Measurements from ENCODE around the gene CFAP58. TPM values are rescaled to one million over a fixed set of nuclear protein-coding genes. Genes with fewer than 3 reads are reported as not detected.

CFAP58 gene
- total RNA-seq, 1 experiment from 2014 or later = not detected

- DNase-seq = peak; percentile 39 to 57
- Histone ChIP-seq H3K36me3 (peaks cover 13% of the 10 kb centered on the region; the same call in 1 of the 2 replicates), H3K4me1 (peaks cover 19% of the 10 kb centered on the region), H3K27me3 (no peaks in the 10 kb centered on the region), H3K9me3 (replicated peaks) (no peaks in the 10 kb centered on the region), H3K4me3 (no peak overlapping the region), H3K27ac (no peak overlapping the region)
Measured at GRCh38 chr10:104317269-104317710, 36.3 kb upstream of the CFAP58 start.

DNA sequence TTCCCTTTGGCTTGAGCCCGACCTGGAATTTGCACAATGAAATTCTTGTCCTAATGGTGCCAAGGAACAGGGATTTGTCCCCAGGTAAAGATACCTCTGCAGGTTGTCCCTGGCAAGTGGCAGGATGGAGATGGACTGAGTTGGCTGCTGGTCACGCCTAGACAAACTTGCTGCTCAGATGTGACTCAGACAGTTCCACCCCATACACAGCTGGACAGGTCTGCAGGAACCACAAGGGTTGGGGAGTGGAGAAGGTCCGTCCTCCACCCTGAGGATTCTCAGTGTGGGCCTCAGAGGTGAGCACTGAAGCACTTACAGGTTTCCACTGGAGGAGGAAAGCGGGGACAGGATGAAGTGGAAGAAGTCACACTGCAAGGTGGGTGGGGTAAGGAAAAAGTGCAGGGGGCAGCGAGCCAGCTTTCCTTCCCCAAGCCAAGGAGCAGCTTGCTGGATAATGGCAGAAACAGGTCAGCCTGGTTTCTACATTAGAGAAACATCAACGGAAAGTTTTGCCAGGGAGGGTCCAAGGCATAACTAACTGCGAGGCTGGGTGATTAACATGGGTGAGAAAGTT, 35.8 kb upstream of the CFAP58 start:
- no peak for DNase-seq
- no peak overlapping the region for H3K4me3 ChIP-seq
- H3K4me1 ChIP-seq = peaks cover 19% of the 10 kb centered on the region
- H3K36me3 ChIP-seq = peaks cover 13% of the 10 kb centered on the region; the same call in 1 of the 2 replicates
- H3K9me3 ChIP-seq (replicated peaks) = no peaks in the 10 kb centered on the region
- H3K27ac ChIP-seq = no peak overlapping the region
- H3K27me3 ChIP-seq = no peaks in the 10 kb centered on the region

GRCh38 chr10:104318326-104318725, 35.3 kb upstream of the CFAP58 start:
- H3K27ac ChIP-seq = no peak overlapping the region
- peaks cover 13% of the 10 kb centered on the region; the same call in 1 of the 2 replicates for H3K36me3 ChIP-seq
- no peaks in the 10 kb centered on the region for H3K9me3 ChIP-seq (replicated peaks)
- peaks cover 19% of the 10 kb centered on the region for H3K4me1 ChIP-seq
- no peak overlapping the region for H3K4me3 ChIP-seq
- DNase-seq = no peak
- no peaks in the 10 kb centered on the region for H3K27me3 ChIP-seq

GRCh38 chr10:104318810-104319741, 34.6 kb upstream of the CFAP58 start:
- H3K9me3 ChIP-seq (replicated peaks) = no peaks in the 10 kb centered on the region
- peaks cover 19% of the 10 kb centered on the region for H3K4me1 ChIP-seq
- no peak overlapping the region for H3K4me3 ChIP-seq
- H3K36me3 ChIP-seq = peaks cover 10% of the 10 kb centered on the region; the same call in 1 of the 2 replicates
- no peaks in the 10 kb centered on the region for H3K27me3 ChIP-seq
- peak in 1 of 2 experiments; percentile 36 for DNase-seq
- H3K27ac ChIP-seq = no peak overlapping the region

GRCh38 chr10:104321226-104321625, 32.4 kb upstream of the CFAP58 start:
- Histone ChIP-seq H3K4me3 (no peak overlapping the region), H3K4me1 (peaks cover 18% of the 10 kb centered on the region), H3K9me3 (replicated peaks) (no peaks in the 10 kb centered on the region), H3K36me3 (no peaks in the 10 kb centered on the region), H3K27me3 (no peaks in the 10 kb centered on the region), H3K27ac (no peak overlapping the region)
- no peak for DNase-seq

GRCh38 chr10:104321725-104322415, 31.8 kb upstream of the CFAP58 start:
- H3K4me3 ChIP-seq = no peak overlapping the region
- H3K36me3 ChIP-seq = no peaks in the 10 kb centered on the region
- peaks cover 12% of the 10 kb centered on the region for H3K4me1 ChIP-seq
- H3K27ac ChIP-seq = no peak overlapping the region
- H3K9me3 ChIP-seq (replicated peaks) = no peaks in the 10 kb centered on the region
- H3K27me3 ChIP-seq = no peaks in the 10 kb centered on the region
- DNase-seq = no peak

GRCh38 chr10:104322416-104322782, 31.2 kb upstream of the CFAP58 start:
- Histone ChIP-seq H3K27ac (no peak overlapping the region), H3K4me1 (peaks cover 7% of the 10 kb centered on the region), H3K4me3 (no peak overlapping the region), H3K36me3 (no peaks in the 10 kb centered on the region), H3K9me3 (replicated peaks) (no peaks in the 10 kb centered on the region), H3K27me3 (no peaks in the 10 kb centered on the region)
- no peak for DNase-seq

- Histone ChIP-seq H3K27ac (no peak overlapping the region), H3K4me1 (0 out of 2 replicates have a peak, but pooled peaks cover 3% of the 10 kb centered on the region), H3K4me3 (no peak overlapping the region)
Measured at GRCh38 chr10:104323085-104323484, 30.5 kb upstream of the CFAP58 start.

GRCh38 chr10:104323760-104324201, 29.9 kb upstream of the CFAP58 start:
- Histone ChIP-seq H3K27me3 (no peaks in the 10 kb centered on the region), H3K27ac (no peak overlapping the region)

More at GRCh38 chr10:104323085-104323484, 30.5 kb upstream of the CFAP58 start:
- Histone ChIP-seq H3K36me3 (no peaks in the 10 kb centered on the region), H3K9me3 (replicated peaks) (no peaks in the 10 kb centered on the region), H3K27me3 (no peaks in the 10 kb centered on the region)
- DNase-seq = no peak

DNA sequence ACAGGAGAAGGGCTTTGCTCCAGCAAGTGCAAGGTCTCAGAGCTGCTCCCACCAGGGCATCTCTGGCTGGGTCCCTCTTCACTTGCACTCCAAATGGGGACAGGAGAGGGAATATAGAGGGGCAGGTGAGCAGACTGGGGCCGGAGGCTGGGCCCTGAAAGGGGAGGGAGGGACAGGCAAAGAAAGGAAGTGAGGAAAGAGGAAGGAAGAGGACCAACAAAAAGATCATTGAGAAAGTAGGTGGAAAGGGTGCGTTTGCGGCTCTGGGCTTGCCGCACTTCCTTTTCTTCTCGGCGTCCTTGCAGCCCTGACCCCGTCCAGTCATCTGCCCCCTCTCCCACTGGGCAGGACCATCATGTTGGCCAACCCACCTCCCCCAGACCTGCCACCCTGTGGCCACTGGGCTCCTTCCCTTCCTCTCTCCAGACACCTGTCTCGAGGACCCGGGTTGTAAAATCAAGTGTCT, 29.4 kb upstream of the CFAP58 start:
- no peaks in the 10 kb centered on the region for H3K27me3 ChIP-seq
- H3K36me3 ChIP-seq = no peaks in the 10 kb centered on the region
- no peak overlapping the region for H3K27ac ChIP-seq
- H3K4me3 ChIP-seq = no peak overlapping the region
- H3K9me3 ChIP-seq (replicated peaks) = no peaks in the 10 kb centered on the region
- H3K4me1 ChIP-seq = 0 out of 2 replicates have a peak, but pooled peaks cover 3% of the 10 kb centered on the region
- DNase-seq = no peak

More at GRCh38 chr10:104323760-104324201, 29.9 kb upstream of the CFAP58 start:
- no peak for DNase-seq
- Histone ChIP-seq H3K36me3 (no peaks in the 10 kb centered on the region), H3K4me3 (no peak overlapping the region), H3K4me1 (0 out of 2 replicates have a peak, but pooled peaks cover 3% of the 10 kb centered on the region), H3K9me3 (replicated peaks) (no peaks in the 10 kb centered on the region)

- no peaks in the 10 kb centered on the region for H3K27me3 ChIP-seq
- H3K36me3 ChIP-seq = no peaks in the 10 kb centered on the region
- no peak for DNase-seq
- no peak overlapping the region for H3K27ac ChIP-seq
- H3K9me3 ChIP-seq (replicated peaks) = no peaks in the 10 kb centered on the region
- 0 out of 2 replicates have a peak, but pooled peaks cover 3% of the 10 kb centered on the region for H3K4me1 ChIP-seq
- H3K4me3 ChIP-seq = no peak overlapping the region
Measured at GRCh38 chr10:104324931-104325330, 28.7 kb upstream of the CFAP58 start.

GRCh38 chr10:104325436-104326435, 27.9 kb upstream of the CFAP58 start:
- H3K27ac ChIP-seq = no peak overlapping the region
- H3K4me3 ChIP-seq = no peak overlapping the region
- no peaks in the 10 kb centered on the region for H3K27me3 ChIP-seq
- DNase-seq = no peak
- H3K9me3 ChIP-seq (replicated peaks) = no peaks in the 10 kb centered on the region
- no peaks in the 10 kb centered on the region for H3K4me1 ChIP-seq
- no peaks in the 10 kb centered on the region for H3K36me3 ChIP-seq

DNA sequence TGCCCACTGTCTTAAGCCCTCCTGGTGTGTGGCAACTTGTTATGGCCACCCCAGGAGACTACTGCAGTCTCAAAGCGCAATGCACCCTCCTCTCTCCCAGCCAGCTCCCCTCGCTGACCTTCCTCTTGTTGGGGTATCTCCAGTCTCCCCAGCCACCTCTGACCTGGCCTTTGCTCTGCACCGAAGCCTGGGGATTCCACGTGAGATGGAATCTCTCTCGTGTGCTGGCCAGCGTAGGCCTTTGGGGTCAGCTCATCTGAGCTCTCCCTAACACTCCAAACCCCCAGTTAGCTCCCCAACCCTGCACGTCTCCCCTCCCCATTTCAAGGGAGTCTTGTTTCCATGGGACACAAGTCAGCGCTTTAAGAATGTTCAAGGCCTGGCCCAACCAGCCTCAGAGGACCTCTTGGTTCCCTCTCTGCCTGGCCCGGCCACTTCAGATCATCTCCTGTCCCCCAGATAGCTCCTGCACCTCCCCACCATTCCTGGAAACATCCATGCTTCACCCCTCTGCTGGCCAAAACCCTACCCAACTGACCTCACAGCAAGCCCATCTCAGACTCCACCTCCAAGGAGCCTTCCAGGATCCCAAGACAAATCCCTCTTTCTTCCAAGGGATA, 26.5 kb upstream of the CFAP58 start:
- H3K36me3 ChIP-seq = no peaks in the 10 kb centered on the region
- H3K9me3 ChIP-seq (replicated peaks) = no peaks in the 10 kb centered on the region
- no peak for DNase-seq
- H3K27ac ChIP-seq = no peak overlapping the region
- no peaks in the 10 kb centered on the region for H3K4me1 ChIP-seq
- H3K27me3 ChIP-seq = no peaks in the 10 kb centered on the region
- H3K4me3 ChIP-seq = no peak overlapping the region

Data from SJCRH30 (cell line).